Panc1 (cell line): ENCODE results near the gene TARBP2. TPM values are rescaled to one million over a fixed set of nuclear protein-coding genes. Genes with fewer than 3 reads are reported as not detected.

Source experiments
- ATAC-seq: fragments of 200-7000 bp; cut with Tn5 transposase; 2 replicates; pipeline ENCODE4 v1.9.1; 2020; ENCODE audit warnings: mild to moderate bottlenecking, moderate library complexity
- BruUV-seq: library from RNA; stranded (reverse); fragments of 400-500 nt; replicated peaks from 2 replicates; lab custom pipeline; 2021; lab: Mats Ljungman, UMichigan
- CTCF ChIA-PET: fragments of 300-600 bp; sonication (Branson Sonifier 250); formaldehyde crosslinking; loops from one replicate; lab custom pipeline; 2022; ENCODE audit warnings: antibody characterized with exemption; lab: Charles Lee
- POLR2A ChIA-PET: fragments of 300-600 bp; sonication (Branson Sonifier 250); formaldehyde crosslinking; loops from one replicate; lab custom pipeline; 2022; ENCODE audit warnings: antibody characterized with exemption; lab: Charles Lee
- DNase-seq: peaks from one replicate; pipeline ENCODE4 v3.0.0-alpha.2; 2010; ENCODE audit warnings: low read depth, low spot score
- H3K27ac ChIP-seq: 2 replicates; pipeline ENCODE4 v1.5.1; 2011; ENCODE audit warnings: mild to moderate bottlenecking, low read length, inconsistent platforms
- H3K27me3 ChIP-seq: fragments of 200-500 bp; sonication (Bioruptor generic); 2 replicates; pipeline ENCODE4 v1.6.0; 2014; ENCODE audit warnings: low read length, inconsistent platforms; ENCODE audit not compliant: control insufficient read depth, insufficient read depth
- H3K36me3 ChIP-seq: fragments of 200-500 bp; sonication (Bioruptor generic); 2 replicates; pipeline ENCODE4 v1.5.1; 2014; ENCODE audit warnings: inconsistent platforms, mild to moderate bottlenecking, low read length, moderate library complexity; ENCODE audit not compliant: control insufficient read depth, insufficient read depth
- H3K4me1 ChIP-seq: 2 replicates; pipeline ENCODE4 v1.5.1; 2011; ENCODE audit warnings: inconsistent platforms, mild to moderate bottlenecking, low read length, moderate library complexity; ENCODE audit not compliant: control insufficient read depth, insufficient read depth
- H3K4me3 ChIP-seq, 2 experiments: 2 replicates each; pipeline ENCODE4 v1.5.1; 2011 to 2012; ENCODE audit warnings: low read depth in 2 of 2, low read length in 2 of 2, mild to moderate bottlenecking in 2 of 2, inconsistent platforms in 1 of 2, moderate library complexity in 1 of 2
- H3K9me3 ChIP-seq: fragments of 200-500 bp; sonication (Bioruptor generic); 2 replicates; pipeline ENCODE4 v1.5.1; 2014; ENCODE audit warnings: low read depth, mild to moderate bottlenecking, inconsistent platforms, low read length, moderate library complexity; ENCODE audit not compliant: control insufficient read depth, insufficient read depth
- POLR2AphosphoS5 ChIP-seq: IDR thresholded peaks from 2 replicates; pipeline ENCODE4 v1.6.1; 2012; ENCODE audit warnings: mild to moderate bottlenecking, low read depth, low read length, moderate library complexity
- SIN3A ChIP-seq: IDR thresholded peaks from 2 replicates; pipeline ENCODE4 v1.6.1; 2012; ENCODE audit warnings: low read depth, mild to moderate bottlenecking, low read length, moderate library complexity, borderline replicate concordance; ENCODE audit not compliant: insufficient read depth
- TCF7L2 ChIP-seq: IDR thresholded peaks from 2 replicates; pipeline ENCODE4 v1.6.1; 2011; ENCODE audit warnings: mild to moderate bottlenecking, low read depth, low read length, inconsistent platforms
- in situ Hi-C: cut with HindIII; loops from 2 replicates; pipeline ENCODE4 v1.10.0; 2016; ENCODE audit warnings: low sequenced_read_pairs, low pct_unique_long_range_greater_than_20kb
- intact Hi-C: fragments of 100-400 bp; cut with micrococcal nuclease; formaldehyde crosslinking; loops from one replicate; pipeline ENCODE4 v1.10.0; 2022; ENCODE audit not compliant: unreplicated experiment
- total RNA-seq: library from RNA; stranded (reverse); gene quantifications from one replicate; pipeline ENCODE4 v1.2.1, GENCODE V29; 2021; ENCODE audit not compliant: unreplicated experiment
- TF ChIP-seq, protein P1 (sequence below), 2 experiments: IDR thresholded peaks; 2 replicates each; pipeline ENCODE4 v1.6.1; 2011 to 2012; ENCODE audit warnings: low read depth in 2 of 2, control low read depth in 1 of 2, low read length in 1 of 2, mild to moderate bottlenecking in 1 of 2, moderate library complexity in 1 of 2; ENCODE audit not compliant: insufficient read depth in 1 of 2
- TF ChIP-seq, protein P2 (sequence below): fragments of 450-650 bp; IDR thresholded peaks from 2 replicates; pipeline ENCODE4 v1.5.1; 2017; ENCODE audit warnings: mild to moderate bottlenecking

The TARBP2 gene
- total RNA-seq, 1 experiment from 2014 or later: 67.3 TPM

DNA sequence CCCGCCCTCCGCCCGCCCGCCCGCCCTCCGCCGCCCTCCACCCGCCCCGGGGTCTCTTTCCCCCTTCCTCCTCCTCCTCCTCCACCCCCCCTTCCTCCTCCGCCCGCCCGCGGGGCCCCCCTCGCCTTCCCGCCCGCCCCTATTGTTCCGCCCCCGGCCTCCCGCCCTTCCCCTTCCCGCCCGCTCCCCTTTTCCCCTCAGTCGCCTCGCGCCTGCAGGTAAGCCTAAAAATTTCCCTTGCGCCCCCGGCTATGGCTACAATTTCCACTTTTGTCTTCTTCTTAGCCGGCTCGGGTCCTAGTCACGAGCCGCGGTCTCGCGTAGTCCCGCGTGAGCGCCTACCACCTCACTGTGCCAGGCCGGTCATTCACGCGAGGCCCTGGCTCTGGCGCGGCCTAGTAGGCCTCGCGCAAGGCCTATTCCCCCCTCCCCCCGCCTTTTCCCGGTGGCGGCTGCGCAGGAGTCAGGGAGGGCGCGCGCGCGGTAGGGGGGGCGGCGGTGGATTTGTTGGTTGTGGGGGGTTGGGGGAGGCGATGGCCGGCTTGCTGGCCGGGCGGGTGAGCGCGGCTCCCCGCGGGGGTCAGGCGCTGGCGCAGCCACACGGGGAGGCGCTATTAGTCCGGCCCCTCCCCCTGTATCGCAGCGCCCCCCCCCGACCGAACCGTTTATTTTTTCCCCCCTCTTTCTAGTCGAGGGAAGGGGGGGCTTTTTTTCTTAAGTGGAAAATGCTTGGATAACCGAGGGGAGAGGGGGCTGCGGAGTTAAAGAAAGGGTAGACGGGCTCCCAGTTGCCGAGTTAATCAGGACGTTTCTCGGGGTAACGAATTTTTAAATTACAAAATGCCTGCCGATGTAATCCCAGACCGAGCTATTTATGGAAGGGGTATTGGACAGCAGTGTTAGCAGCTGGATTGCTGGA, 48.7 kb upstream of the TARBP2 start:
- in situ Hi-C loops (no loop called here), intact Hi-C loops (no loop called here)
- no peaks in the 10 kb centered on the region for H3K9me3 ChIP-seq
- H3K36me3 ChIP-seq: peaks cover 41% of the 10 kb centered on the region
- ChIA-PET POLR2A (no interaction called here), CTCF (no interaction called here)
- peak overlapping the region; percentile 95 for H3K27ac ChIP-seq
- no peaks in the 10 kb centered on the region for H3K27me3 ChIP-seq
- peak overlapping the region; percentile 97 to 99 for H3K4me3 ChIP-seq
- TF ChIP-seq POLR2AphosphoS5 (peak; percentile 40), TCF7L2 (no peak), SIN3A (0 out of 2 replicates have a peak, but pooled peaks have one; percentile 32)
- TF ChIP-seq, protein P1, sequence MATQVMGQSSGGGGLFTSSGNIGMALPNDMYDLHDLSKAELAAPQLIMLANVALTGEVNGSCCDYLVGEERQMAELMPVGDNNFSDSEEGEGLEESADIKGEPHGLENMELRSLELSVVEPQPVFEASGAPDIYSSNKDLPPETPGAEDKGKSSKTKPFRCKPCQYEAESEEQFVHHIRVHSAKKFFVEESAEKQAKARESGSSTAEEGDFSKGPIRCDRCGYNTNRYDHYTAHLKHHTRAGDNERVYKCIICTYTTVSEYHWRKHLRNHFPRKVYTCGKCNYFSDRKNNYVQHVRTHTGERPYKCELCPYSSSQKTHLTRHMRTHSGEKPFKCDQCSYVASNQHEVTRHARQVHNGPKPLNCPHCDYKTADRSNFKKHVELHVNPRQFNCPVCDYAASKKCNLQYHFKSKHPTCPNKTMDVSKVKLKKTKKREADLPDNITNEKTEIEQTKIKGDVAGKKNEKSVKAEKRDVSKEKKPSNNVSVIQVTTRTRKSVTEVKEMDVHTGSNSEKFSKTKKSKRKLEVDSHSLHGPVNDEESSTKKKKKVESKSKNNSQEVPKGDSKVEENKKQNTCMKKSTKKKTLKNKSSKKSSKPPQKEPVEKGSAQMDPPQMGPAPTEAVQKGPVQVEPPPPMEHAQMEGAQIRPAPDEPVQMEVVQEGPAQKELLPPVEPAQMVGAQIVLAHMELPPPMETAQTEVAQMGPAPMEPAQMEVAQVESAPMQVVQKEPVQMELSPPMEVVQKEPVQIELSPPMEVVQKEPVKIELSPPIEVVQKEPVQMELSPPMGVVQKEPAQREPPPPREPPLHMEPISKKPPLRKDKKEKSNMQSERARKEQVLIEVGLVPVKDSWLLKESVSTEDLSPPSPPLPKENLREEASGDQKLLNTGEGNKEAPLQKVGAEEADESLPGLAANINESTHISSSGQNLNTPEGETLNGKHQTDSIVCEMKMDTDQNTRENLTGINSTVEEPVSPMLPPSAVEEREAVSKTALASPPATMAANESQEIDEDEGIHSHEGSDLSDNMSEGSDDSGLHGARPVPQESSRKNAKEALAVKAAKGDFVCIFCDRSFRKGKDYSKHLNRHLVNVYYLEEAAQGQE (IDR thresholded peaks at IDR 0.05; ENCODE audit: insufficient read depth in 1 of 2, low read depth in 2 of 2, low read length in 1 of 2): no peak
- TF ChIP-seq, protein P2, sequence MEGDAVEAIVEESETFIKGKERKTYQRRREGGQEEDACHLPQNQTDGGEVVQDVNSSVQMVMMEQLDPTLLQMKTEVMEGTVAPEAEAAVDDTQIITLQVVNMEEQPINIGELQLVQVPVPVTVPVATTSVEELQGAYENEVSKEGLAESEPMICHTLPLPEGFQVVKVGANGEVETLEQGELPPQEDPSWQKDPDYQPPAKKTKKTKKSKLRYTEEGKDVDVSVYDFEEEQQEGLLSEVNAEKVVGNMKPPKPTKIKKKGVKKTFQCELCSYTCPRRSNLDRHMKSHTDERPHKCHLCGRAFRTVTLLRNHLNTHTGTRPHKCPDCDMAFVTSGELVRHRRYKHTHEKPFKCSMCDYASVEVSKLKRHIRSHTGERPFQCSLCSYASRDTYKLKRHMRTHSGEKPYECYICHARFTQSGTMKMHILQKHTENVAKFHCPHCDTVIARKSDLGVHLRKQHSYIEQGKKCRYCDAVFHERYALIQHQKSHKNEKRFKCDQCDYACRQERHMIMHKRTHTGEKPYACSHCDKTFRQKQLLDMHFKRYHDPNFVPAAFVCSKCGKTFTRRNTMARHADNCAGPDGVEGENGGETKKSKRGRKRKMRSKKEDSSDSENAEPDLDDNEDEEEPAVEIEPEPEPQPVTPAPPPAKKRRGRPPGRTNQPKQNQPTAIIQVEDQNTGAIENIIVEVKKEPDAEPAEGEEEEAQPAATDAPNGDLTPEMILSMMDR: peak; percentile 79
- BruUV-seq: no TSS peak
- DNase-seq: no peak
- H3K4me1 ChIP-seq: peaks cover 22% of the 10 kb centered on the region
- ATAC-seq: peak; percentile 72

DNA sequence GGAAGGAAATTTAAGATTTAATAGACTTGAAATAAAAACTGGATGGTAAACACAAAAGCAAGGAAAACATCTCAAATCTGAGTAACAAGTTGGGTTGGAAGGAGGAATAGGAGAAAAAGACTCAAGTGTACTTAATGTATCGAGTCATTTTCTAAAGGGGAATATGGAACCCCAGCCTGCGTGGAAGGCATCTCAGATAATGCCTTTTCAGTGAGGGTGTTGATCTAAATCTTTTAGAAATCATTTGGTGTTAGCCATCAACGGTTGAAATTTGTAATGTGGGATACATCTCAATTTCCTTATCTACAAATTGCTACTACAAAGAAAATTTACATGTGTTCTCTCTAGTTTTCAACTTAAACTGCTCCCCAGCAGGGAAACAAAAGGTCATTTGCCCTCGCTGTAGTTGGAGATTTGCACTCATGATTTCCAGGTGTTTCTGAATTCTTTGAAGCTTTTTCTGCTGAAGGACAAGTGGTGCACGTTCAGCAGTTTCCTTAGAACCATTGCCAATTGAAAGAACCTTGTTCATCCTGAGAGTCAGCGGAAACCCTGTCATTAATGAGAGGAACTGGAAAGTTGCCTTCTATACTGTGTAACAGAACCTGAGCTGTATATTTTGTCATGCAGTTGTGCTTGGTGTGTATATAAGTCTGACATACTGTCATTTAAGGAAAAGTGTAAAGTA, 47.0 kb upstream of the TARBP2 start:
- Histone ChIP-seq H3K4me3 (peak overlapping the region; percentile 97 to 99), H3K36me3 (peaks cover 48% of the 10 kb centered on the region), H3K9me3 (no peaks in the 10 kb centered on the region), H3K4me1 (peaks cover 22% of the 10 kb centered on the region), H3K27me3 (no peaks in the 10 kb centered on the region), H3K27ac (peak overlapping the region; percentile 95)
- no peak for TF ChIP-seq POLR2AphosphoS5
- TF ChIP-seq, protein P1 (IDR thresholded peaks at IDR 0.05; ENCODE audit: insufficient read depth in 1 of 2, low read depth in 2 of 2, low read length in 1 of 2): no peak
- no peak for TF ChIP-seq TCF7L2
- no peak for TF ChIP-seq SIN3A
- TF ChIP-seq, protein P2: no peak
- no peak for ATAC-seq
- intact Hi-C loops: no loop called here
- BruUV-seq: no TSS peak
- DNase-seq: no peak
- ChIA-PET POLR2A (no interaction called here), CTCF (interaction anchor here (0.6 kb wide), 1 partner anchor 23 kb away, joined by 3 read pairs; no protein-coding TSS in a partner anchor)
- in situ Hi-C loops: no loop called here
